Cortex of kidney (tissue), 1 donor: Measurements from ENCODE around the gene PDGFB.

Experiments used
- DNase-seq: peaks from one replicate; lab custom pipeline; 2025; lab: John Stamatoyannopoulos, UW

The PDGFB gene

DNA sequence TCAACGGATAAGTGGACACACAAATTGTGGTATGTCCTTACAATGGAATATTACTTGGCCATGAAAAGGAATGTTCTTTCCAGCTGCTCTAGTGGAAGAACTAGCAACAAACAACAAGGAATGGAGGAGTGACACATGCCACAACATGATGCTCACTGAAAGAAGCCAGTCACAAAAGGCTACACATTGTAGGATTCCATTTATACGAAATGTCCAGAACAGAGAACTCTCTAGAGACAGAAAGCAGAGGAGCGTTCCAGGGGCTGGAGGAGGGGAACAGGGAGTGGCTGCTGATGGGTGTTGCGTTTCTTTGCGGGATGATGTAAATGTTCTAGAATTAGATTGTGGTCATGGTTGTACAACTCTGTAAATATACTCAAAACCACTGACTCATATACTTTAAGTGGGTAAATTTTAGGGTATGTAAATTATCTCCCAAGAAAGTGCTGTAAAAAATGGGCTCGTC lies 32.4 kb upstream of the PDGFB start:
- no peak for DNase-seq

DNA sequence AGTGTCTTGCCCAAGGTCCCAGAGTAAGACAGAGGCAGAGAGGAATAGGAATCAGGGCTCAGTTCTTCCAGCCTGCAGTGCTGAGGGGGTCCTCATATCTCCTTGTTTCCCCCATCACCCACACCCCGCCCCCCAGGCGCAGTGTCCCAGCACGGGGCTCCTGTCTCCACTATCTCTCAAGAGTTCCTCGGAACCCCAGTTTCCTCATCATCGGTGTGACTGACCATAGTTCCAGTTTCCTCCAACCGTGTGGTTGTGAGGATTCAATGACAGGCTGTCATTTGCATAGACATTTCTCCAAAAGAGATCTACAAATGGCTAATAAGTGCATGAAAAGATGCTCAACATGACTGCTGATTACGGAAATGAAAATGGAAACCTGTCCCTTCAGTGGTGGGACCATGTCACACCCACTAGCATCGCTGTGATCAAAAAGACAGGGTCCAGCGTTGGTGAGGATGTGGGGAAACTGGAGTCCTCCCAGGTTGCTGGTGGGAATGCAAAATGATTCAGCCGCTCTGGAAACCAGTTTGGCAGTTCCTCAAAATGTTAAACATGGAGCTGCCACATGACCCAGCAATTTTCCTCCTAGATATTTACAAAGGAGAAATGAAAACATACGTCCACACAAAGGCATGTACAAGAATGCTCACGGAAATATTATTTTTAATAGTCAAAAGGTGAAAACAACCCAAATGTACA lies 31.8 kb upstream of the PDGFB start:
- no peak for DNase-seq

DNA sequence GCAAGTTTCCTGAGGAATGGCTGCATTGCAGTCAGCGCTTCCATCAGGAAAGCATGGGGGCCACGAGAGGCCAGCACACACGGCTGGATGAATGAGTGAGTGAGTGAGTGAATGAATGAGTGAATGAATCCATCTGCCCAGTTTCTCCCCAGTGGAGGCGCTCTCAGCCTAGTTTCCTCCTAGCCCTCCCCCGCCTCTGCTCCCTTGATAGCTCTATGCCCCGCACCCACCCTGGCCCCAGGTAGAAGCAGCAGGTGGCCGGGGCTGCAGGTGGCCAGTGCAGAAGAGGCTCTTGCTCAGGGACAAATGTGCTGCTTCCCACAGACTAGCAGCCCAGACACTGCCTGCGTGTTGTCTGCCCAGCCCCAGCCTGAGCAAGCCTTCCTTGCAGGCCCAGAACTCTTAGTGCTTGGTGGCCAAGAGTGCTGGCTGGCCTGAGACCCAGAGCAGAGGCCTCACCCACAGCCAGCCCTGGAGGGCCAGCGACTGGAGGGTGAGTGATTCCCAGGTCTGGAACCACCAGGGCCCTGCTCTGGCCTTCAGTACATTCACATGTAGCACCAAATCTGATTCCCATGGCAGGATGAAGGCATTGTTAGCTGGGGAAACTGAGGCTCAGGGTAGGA lies 31.1 kb upstream of the PDGFB start:
- no peak for DNase-seq

GRCh38 chr22:39273950-39274887 lies 29.4 kb upstream of the PDGFB start:
- DNase-seq = no peak

- DNase-seq = no peak
These were observed 26.0 kb upstream of the PDGFB start for GRCh38 chr22:39270792-39271191.

GRCh38 chr22:39270280-39270679 lies 25.5 kb upstream of the PDGFB start:
- DNase-seq = no peak

DNA sequence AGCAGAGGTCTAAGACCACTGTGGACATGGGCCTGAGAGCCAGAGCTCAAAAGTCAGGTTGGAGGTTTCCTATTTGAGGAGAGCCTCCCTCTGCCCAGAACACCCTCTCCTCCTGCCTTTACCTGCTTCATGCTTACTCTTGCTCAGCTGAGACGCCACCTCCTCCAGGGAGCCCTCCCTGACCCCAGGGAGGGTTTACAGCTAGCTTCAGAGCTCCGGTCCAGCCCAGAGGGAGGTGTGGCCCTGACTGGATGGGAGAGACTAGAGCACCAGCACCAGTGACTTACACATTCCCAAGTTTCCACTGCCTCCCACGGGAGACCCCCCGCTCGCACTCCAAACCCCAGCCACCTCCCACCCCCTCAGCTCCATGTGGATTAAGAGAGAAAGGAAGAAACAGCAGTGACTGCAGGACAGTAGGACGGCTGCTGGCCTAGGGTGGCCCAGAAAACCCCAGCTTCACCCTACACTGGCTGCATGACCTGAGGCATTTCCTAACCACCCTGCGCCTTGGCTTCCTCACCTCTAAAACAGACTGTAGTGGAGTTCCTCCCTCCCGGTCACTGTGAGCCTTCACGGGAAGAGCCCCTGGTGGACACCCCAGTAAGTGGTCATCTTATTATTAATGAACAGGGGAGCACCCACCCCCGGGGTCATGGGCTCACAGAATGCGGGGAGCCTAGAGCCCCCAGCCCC lies 24.5 kb upstream of the PDGFB start:
- no peak for DNase-seq

GRCh38 chr22:39268645-39269044 lies 23.9 kb upstream of the PDGFB start:
- DNase-seq = no peak

- DNase-seq = no peak
These were observed 23.2 kb upstream of the PDGFB start for GRCh38 chr22:39267974-39268373.

DNA sequence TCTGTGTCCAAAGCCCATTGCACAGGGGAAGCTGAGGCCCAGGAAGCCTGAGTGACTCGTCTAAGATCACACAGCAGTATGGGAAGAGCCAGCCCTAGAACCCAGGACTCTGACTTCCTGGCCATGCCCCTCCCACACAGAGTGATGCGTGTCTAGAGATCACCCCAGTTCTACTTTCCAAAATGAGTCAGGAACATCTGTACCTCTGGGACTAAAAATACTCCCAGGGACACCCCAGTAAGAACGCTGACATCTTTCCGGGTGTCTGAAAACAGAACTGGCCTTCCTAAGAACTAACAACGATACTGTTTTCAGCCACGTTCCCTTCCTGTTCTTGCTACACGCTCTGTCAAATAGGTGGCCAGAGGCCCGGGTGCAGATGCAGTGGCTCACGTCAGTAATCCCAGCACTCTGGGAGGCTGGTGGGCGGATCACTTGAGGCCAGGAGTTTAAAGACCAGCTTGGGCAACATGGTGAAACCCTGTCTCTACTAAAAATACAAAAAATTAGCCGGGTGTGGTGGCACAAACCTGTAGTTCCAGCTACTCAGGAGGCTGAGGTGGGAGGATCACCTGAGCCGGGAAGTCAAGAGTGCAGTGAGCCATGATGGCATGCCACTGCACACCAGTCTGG lies 21.7 kb upstream of the PDGFB start:
- no peak for DNase-seq

- DNase-seq = no peak
These were observed 20.5 kb upstream of the PDGFB start for GRCh38 chr22:39265143-39265886.

DNA sequence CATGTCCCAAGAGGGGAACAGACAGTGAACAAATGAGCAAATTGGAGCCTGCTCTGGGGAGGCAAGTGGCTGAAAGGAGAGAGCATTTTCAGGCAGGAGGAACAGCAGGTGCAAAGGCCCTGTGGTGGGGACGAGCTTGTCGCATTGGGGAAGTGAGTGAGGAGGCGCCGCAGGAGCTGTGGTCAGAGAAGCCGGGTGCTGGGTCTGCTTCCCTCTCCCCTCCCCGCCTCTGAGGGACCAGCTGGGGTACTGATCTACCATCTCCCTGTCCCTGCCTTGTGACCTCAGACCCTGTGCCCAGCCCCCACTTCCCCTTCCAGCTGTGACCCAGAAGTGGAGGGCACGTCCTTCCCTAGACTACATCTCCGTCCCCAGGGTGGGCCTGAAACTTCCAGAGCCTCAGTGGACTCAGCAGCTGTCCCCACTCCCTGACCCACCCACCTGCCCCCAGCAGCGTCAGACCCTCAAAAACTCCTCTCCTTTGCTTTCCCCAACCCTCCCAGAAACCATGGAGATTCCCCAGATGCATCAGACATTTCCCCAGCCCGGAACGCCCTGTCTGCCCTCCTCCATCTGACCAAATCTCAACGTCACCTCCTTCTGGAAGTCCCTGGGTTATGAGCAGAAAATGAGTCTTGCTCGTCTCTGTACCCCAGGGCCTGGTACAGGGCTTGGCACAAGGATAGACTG lies 19.7 kb upstream of the PDGFB start:
- DNase-seq = no peak

- DNase-seq = no peak
These were observed 19.0 kb upstream of the PDGFB start for GRCh38 chr22:39263626-39264348.

- no peak for DNase-seq
These were observed 14.9 kb upstream of the PDGFB start for GRCh38 chr22:39259666-39260065.

- no peak for DNase-seq
These were observed 13.2 kb upstream of the PDGFB start for GRCh38 chr22:39257901-39258475.

DNA sequence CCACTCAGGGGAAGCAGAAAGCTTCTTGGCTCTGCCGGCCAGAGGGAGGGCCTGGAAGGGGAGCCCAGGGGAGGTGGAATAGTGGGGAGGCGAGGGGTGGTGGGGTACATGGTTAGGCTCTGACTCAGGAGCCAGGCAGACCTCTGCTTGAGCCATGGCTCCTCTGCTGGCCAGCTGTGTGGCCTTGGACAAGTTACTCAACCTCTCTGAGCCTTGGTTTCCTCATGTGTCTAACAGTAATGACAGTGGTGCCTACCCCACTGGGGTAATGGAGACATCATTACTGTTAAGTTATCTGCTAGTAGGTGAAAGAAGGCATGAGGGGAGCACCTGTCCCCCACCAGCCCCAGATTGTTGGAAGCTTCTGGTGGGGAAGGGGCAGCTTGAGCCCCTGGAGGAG lies 12.2 kb upstream of the PDGFB start:
- DNase-seq = no peak

- no peak for DNase-seq
These were observed 11.4 kb upstream of the PDGFB start for GRCh38 chr22:39256186-39256552.

- DNase-seq = no peak
These were observed 10.8 kb upstream of the PDGFB start for GRCh38 chr22:39255449-39256185.
